Heart left ventricle (tissue), 13 donors: ENCODE results near the gene BRSK1.

Experiments
- POLR2A ChIP-seq, 2 donors: fragments of 450-650 bp; IDR thresholded peaks; one replicate each; pipeline ENCODE4 v1.6.1; 2017; ENCODE audit warnings: antibody characterized with exemption in 2 of 2, mild to moderate bottlenecking in 2 of 2, moderate library complexity in 2 of 2
- TF ChIP-seq, protein P1 (sequence below), 12 donors: fragments of 200-600 bp; sonication (generic) in 4 of 12; IDR thresholded peaks; one replicate each; pipeline versions ENCODE4 v1.5.0 to v1.8.0; 2018 to 2022; ENCODE audit warnings: antibody characterized with exemption in 12 of 12, mild to moderate bottlenecking in 5 of 12
- donor health status: ischemic (EF 13 %, LVEDD 7.1; RV severe dilation, severe dysfunction).
- donor health status: DM: no; HTN: yes; CAD: no.
- donor health status: DM: no; HTN: no; CAD: no.
- donor health status: ischemic (EF 25% LVEDD 6.9; RV normal size, moderate dysfunction).
- donor health status: ischemic (EF 25% LVEDD 5.7; RV mildly dilated, moderate dysfunction).
- donor health status: ischemic (EF 35%, LVEDD 5.7; RV mildly dilated, moderate dysfunction).
- donor health status: nonischemic (EF 11% LVEDD 7.7; RV severe dilation, severe dysfunction).
- donor health status: DM: yes; HTN: yes; CAD: no.
- donor health status: PGD.
- donor health status: ischemic (EF 29% LVEDD 5.4; RV normal size, mild dysfunction).
- donor health status: nonischemic (EF 23%, LVEDD 6.1; RV moderate dilation, normal function).

DNA sequence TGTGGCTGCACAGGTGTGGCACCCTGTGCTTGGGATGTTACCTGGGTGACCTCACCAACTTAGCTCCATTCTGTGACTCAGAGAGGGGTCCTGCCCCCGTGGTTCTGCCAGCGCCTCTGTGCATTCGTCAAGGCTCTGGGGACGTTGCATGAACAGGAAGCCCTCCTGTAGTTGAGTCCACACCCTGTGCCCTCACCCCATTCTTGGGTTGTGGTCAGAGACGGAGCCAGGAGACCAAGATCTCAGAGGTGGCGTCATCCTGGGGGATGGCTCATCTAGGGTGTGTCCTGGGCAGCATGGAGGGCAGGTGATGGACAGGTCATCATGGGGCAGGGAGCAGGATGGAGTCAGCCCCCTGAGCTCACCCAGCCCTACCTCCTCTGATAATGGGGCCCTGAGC lies 68.2 kb downstream of the BRSK1 start:
- TF ChIP-seq, protein P1, sequence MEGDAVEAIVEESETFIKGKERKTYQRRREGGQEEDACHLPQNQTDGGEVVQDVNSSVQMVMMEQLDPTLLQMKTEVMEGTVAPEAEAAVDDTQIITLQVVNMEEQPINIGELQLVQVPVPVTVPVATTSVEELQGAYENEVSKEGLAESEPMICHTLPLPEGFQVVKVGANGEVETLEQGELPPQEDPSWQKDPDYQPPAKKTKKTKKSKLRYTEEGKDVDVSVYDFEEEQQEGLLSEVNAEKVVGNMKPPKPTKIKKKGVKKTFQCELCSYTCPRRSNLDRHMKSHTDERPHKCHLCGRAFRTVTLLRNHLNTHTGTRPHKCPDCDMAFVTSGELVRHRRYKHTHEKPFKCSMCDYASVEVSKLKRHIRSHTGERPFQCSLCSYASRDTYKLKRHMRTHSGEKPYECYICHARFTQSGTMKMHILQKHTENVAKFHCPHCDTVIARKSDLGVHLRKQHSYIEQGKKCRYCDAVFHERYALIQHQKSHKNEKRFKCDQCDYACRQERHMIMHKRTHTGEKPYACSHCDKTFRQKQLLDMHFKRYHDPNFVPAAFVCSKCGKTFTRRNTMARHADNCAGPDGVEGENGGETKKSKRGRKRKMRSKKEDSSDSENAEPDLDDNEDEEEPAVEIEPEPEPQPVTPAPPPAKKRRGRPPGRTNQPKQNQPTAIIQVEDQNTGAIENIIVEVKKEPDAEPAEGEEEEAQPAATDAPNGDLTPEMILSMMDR (IDR thresholded peaks at IDR 0.05), result no peak
- no peak for TF ChIP-seq POLR2A (IDR thresholded peaks at IDR 0.05)
